Thoracic aorta (tissue), 2 donors: ENCODE data around the gene KCNK17. TPM values are rescaled to one million over a fixed set of nuclear protein-coding genes. Genes with fewer than 3 reads are reported as not detected.

Experiments used
- ATAC-seq: fragments of 150-250 bp; one replicate; pipeline ENCODE4 v1.8.0; 2017; ENCODE audit warnings: low read depth; ENCODE audit not compliant: insufficient number of reproducible peaks, low FRiP score
- DNase-seq: peaks from one replicate; pipeline ENCODE4 v3.0.0-alpha.2; 2020; ENCODE audit warnings: low spot score
- H3K27ac ChIP-seq, 2 donors: fragments of 200-600 bp; sonication (generic); 1 replicate in 1 of 2; 2 replicates in 1 of 2; pipeline ENCODE4 v1.5.1; 2016; ENCODE audit warnings: mild to moderate bottlenecking in 2 of 2, moderate library complexity in 2 of 2
- H3K27me3 ChIP-seq: fragments of 200-600 bp; sonication (generic); replicated peaks from 2 replicates; pipeline ENCODE4 v1.6.0; 2016; ENCODE audit warnings: mild to moderate bottlenecking; ENCODE audit not compliant: insufficient read depth
- H3K36me3 ChIP-seq: fragments of 200-600 bp; sonication (generic); one replicate; pipeline ENCODE4 v1.5.1; 2016
- H3K4me1 ChIP-seq, 2 donors: fragments of 200-600 bp; sonication (generic); 1 replicate in 1 of 2; 2 replicates in 1 of 2; pipeline versions ENCODE4 v1.5.1 to v1.6.0; 2016; ENCODE audit warnings: low read depth in 2 of 2, mild to moderate bottlenecking in 1 of 2; ENCODE audit not compliant: control insufficient read depth in 1 of 2
- H3K4me3 ChIP-seq: fragments of 200-600 bp; sonication (generic); 2 replicates; pipeline ENCODE4 v1.5.1; 2016; ENCODE audit warnings: mild to moderate bottlenecking
- H3K9me3 ChIP-seq: fragments of 200-600 bp; sonication (generic); 2 replicates; pipeline ENCODE4 v1.5.1; 2016
- CTCF ChIP-seq: fragments of 200-600 bp; sonication (generic); IDR thresholded peaks from one replicate; pipeline ENCODE4 v1.5.1; 2019; ENCODE audit warnings: antibody characterized with exemption
- total RNA-seq, 2 donors: library from RNA; depleted of rRNA; stranded (reverse); fragments of >200 nt; gene quantifications; one replicate each; pipeline versions ENCODE4 v1.1.0 to v1.2.3, GENCODE V29; 2016

The KCNK17 gene
- total RNA-seq, 2 donors from 2014 or later = 11.6 to 20.9 TPM

GRCh38 chr6:39300739-39301138 is 13.5 kb downstream of the KCNK17 start:
- no peak overlapping the region for H3K27ac ChIP-seq
- no peak for TF ChIP-seq CTCF
- ATAC-seq (no peak), DNase-seq (no peak)
- no peak overlapping the region for H3K4me3 ChIP-seq
- no peaks in the 10 kb centered on the region for H3K27me3 ChIP-seq
- no peaks in the 10 kb centered on the region for H3K36me3 ChIP-seq
- H3K4me1 ChIP-seq = peaks cover 0 to 7% of the 10 kb centered on the region in 2 donors
- H3K9me3 ChIP-seq = no peaks in the 10 kb centered on the region

GRCh38 chr6:39298061-39298460 is 16.2 kb downstream of the KCNK17 start:
- H3K4me1 ChIP-seq = peaks cover 0 to 4% of the 10 kb centered on the region in 2 donors
- TF ChIP-seq CTCF = no peak
- DNase-seq (no peak), ATAC-seq (no peak)
- H3K4me3 ChIP-seq = no peak overlapping the region
- H3K9me3 ChIP-seq = no peaks in the 10 kb centered on the region
- H3K27me3 ChIP-seq = no peaks in the 10 kb centered on the region
- H3K36me3 ChIP-seq = no peaks in the 10 kb centered on the region
- H3K27ac ChIP-seq = no peak overlapping the region

- Histone ChIP-seq H3K27me3 (no peaks in the 10 kb centered on the region), H3K4me1 (no peaks in the 10 kb centered on the region), H3K9me3 (no peaks in the 10 kb centered on the region), H3K36me3 (no peaks in the 10 kb centered on the region), H3K27ac (no peak overlapping the region), H3K4me3 (no peak overlapping the region)
- no peak for TF ChIP-seq CTCF
- DNase-seq = peak; percentile 40
- ATAC-seq = no peak
Measured at GRCh38 chr6:39296745-39297640, 17.2 kb downstream of the KCNK17 start.

GRCh38 chr6:39295611-39296011 is 18.6 kb downstream of the KCNK17 start:
- Histone ChIP-seq H3K9me3 (no peaks in the 10 kb centered on the region), H3K27ac (no peak overlapping the region), H3K4me3 (no peak overlapping the region), H3K36me3 (no peaks in the 10 kb centered on the region), H3K4me1 (no peaks in the 10 kb centered on the region), H3K27me3 (no peaks in the 10 kb centered on the region)
- no peak for ATAC-seq
- TF ChIP-seq CTCF = no peak
- no peak for DNase-seq

- DNase-seq (no peak), ATAC-seq (no peak)
- no peaks in the 10 kb centered on the region for H3K27me3 ChIP-seq
- no peak for TF ChIP-seq CTCF
- no peaks in the 10 kb centered on the region for H3K9me3 ChIP-seq
- H3K4me3 ChIP-seq = no peak overlapping the region
- H3K4me1 ChIP-seq = no peaks in the 10 kb centered on the region
- H3K36me3 ChIP-seq = no peaks in the 10 kb centered on the region
- H3K27ac ChIP-seq = no peak overlapping the region
Measured at GRCh38 chr6:39294899-39295298, 19.3 kb downstream of the KCNK17 start.
